ENCODE results near the gene GNL2.

Gene GNL2

GRCh38 chr1:37622131-37622530, 26.4 kb upstream of the GNL2 start:
- H3K36me3 Mint-ChIP-seq = no peaks in the 10 kb centered on the region
- no peak overlapping the region for H3K27ac Mint-ChIP-seq
- no peak overlapping the region for H3K4me3 Mint-ChIP-seq
- peaks cover 50% of the 10 kb centered on the region for H3K27me3 Mint-ChIP-seq
- no peaks in the 10 kb centered on the region for H3K9me3 Mint-ChIP-seq
- CTCF ChIA-PET = interaction anchor here (1.8 to 2.3 kb wide), 2 partner anchors 18 to 60 kb away, joined by 6 to 9 read pairs; no protein-coding TSS in a partner anchor
- H3K4me1 Mint-ChIP-seq = no peaks in the 10 kb centered on the region
- DNase-seq = no peak

GRCh38 chr1:37621326-37621870, 25.7 kb upstream of the GNL2 start:
- H3K9me3 Mint-ChIP-seq = no peaks in the 10 kb centered on the region
- no peak overlapping the region for H3K27ac Mint-ChIP-seq
- DNase-seq = no peak
- no peak overlapping the region for H3K4me3 Mint-ChIP-seq
- CTCF ChIA-PET = interaction anchor here (1.8 kb wide), 1 partner anchor 17 kb away, joined by 6 read pairs; no protein-coding TSS in a partner anchor
- H3K4me1 Mint-ChIP-seq = no peaks in the 10 kb centered on the region
- peaks cover 50% of the 10 kb centered on the region for H3K27me3 Mint-ChIP-seq
- H3K36me3 Mint-ChIP-seq = no peaks in the 10 kb centered on the region

GRCh38 chr1:37620707-37621106, 25.0 kb upstream of the GNL2 start:
- H3K27me3 Mint-ChIP-seq = peaks cover 50% of the 10 kb centered on the region
- no peaks in the 10 kb centered on the region for H3K36me3 Mint-ChIP-seq
- H3K27ac Mint-ChIP-seq = no peak overlapping the region
- no peak overlapping the region for H3K4me3 Mint-ChIP-seq
- no peaks in the 10 kb centered on the region for H3K4me1 Mint-ChIP-seq
- DNase-seq = no peak
- H3K9me3 Mint-ChIP-seq = no peaks in the 10 kb centered on the region
- CTCF ChIA-PET = no interaction called here

- Mint-ChIP-seq H3K36me3 (no peaks in the 10 kb centered on the region), H3K9me3 (no peaks in the 10 kb centered on the region), H3K27ac (no peak overlapping the region), H3K4me3 (no peak overlapping the region), H3K27me3 (peaks cover 77% of the 10 kb centered on the region), H3K4me1 (no peaks in the 10 kb centered on the region)
- DNase-seq = no peak
- CTCF ChIA-PET = no interaction called here
These were observed 20.6 kb upstream of the GNL2 start for GRCh38 chr1:37616330-37616729.

GRCh38 chr1:37614105-37614504, 18.4 kb upstream of the GNL2 start:
- Mint-ChIP-seq H3K4me1 (no peaks in the 10 kb centered on the region), H3K27ac (no peak overlapping the region), H3K9me3 (no peaks in the 10 kb centered on the region), H3K27me3 (peaks cover 76% of the 10 kb centered on the region), H3K4me3 (no peak overlapping the region), H3K36me3 (no peaks in the 10 kb centered on the region)
- CTCF ChIA-PET = no interaction called here
- no peak for DNase-seq

- no peaks in the 10 kb centered on the region for H3K36me3 Mint-ChIP-seq
- no peaks in the 10 kb centered on the region for H3K4me1 Mint-ChIP-seq
- H3K4me3 Mint-ChIP-seq = no peak overlapping the region
- H3K27me3 Mint-ChIP-seq = peaks cover 57% of the 10 kb centered on the region
- CTCF ChIA-PET = interaction anchor here (1.0 kb wide), 1 partner anchor 9 kb away, joined by 4 read pairs; no protein-coding TSS in a partner anchor
- no peak for DNase-seq
- H3K9me3 Mint-ChIP-seq = no peaks in the 10 kb centered on the region
- no peak overlapping the region for H3K27ac Mint-ChIP-seq
These were observed 16.4 kb upstream of the GNL2 start for GRCh38 chr1:37612186-37612585.

- Mint-ChIP-seq H3K36me3 (no peaks in the 10 kb centered on the region), H3K4me1 (no peaks in the 10 kb centered on the region), H3K27ac (no peak overlapping the region), H3K9me3 (no peaks in the 10 kb centered on the region), H3K4me3 (no peak overlapping the region), H3K27me3 (peaks cover 35% of the 10 kb centered on the region)
- CTCF ChIA-PET = no interaction called here
- no peak for DNase-seq
These were observed 14.3 kb upstream of the GNL2 start for GRCh38 chr1:37609994-37610393.

- Mint-ChIP-seq H3K27me3 (peaks cover 31% of the 10 kb centered on the region), H3K4me3 (no peak overlapping the region), H3K4me1 (no peaks in the 10 kb centered on the region), H3K36me3 (no peaks in the 10 kb centered on the region), H3K9me3 (no peaks in the 10 kb centered on the region), H3K27ac (no peak overlapping the region)
- CTCF ChIA-PET = interaction anchor here (0.9 kb wide), 1 partner anchor 25 kb away, joined by 3 read pairs; no protein-coding TSS in a partner anchor
- DNase-seq = no peak
These were observed 13.3 kb upstream of the GNL2 start for GRCh38 chr1:37609002-37609401.

- no peak overlapping the region for H3K27ac Mint-ChIP-seq
- H3K36me3 Mint-ChIP-seq = no peaks in the 10 kb centered on the region
- no peaks in the 10 kb centered on the region for H3K4me1 Mint-ChIP-seq
- peaks cover 25% of the 10 kb centered on the region for H3K27me3 Mint-ChIP-seq
- DNase-seq = no peak
- CTCF ChIA-PET = interaction anchor here (2.4 kb wide), 1 partner anchor 75 kb away, joined by 18 read pairs; no protein-coding TSS in a partner anchor
- H3K4me3 Mint-ChIP-seq = no peak overlapping the region
- no peaks in the 10 kb centered on the region for H3K9me3 Mint-ChIP-seq
These were observed 10.9 kb upstream of the GNL2 start for GRCh38 chr1:37606481-37607263.

- CTCF ChIA-PET = interaction anchor here (1.0 to 2.4 kb wide), 2 partner anchors 75 to 78 kb away, joined by 3 to 18 read pairs; no protein-coding TSS in a partner anchor
- Mint-ChIP-seq H3K27me3 (peaks cover 26% of the 10 kb centered on the region), H3K36me3 (no peaks in the 10 kb centered on the region), H3K4me1 (no peaks in the 10 kb centered on the region), H3K4me3 (no peak overlapping the region), H3K27ac (no peak overlapping the region), H3K9me3 (no peaks in the 10 kb centered on the region)
- DNase-seq = no peak
These were observed 10.2 kb upstream of the GNL2 start for GRCh38 chr1:37605806-37606474.

- peaks cover 31% of the 10 kb centered on the region for H3K27me3 Mint-ChIP-seq
- no peak overlapping the region for H3K27ac Mint-ChIP-seq
- no peak for DNase-seq
- H3K4me1 Mint-ChIP-seq = no peaks in the 10 kb centered on the region
- no peaks in the 10 kb centered on the region for H3K36me3 Mint-ChIP-seq
- H3K9me3 Mint-ChIP-seq = no peaks in the 10 kb centered on the region
- no peak overlapping the region for H3K4me3 Mint-ChIP-seq
- CTCF ChIA-PET = interaction anchor here (1.0 to 2.9 kb wide), 3 partner anchors 68 to 85 kb away, joined by 3 to 12 read pairs (median 3); a partner anchor contains a TSS
These were observed 9.4 kb upstream of the GNL2 start for GRCh38 chr1:37605061-37605650.

GRCh38 chr1:37602750-37603694, 7.3 kb upstream of the GNL2 start:
- H3K27ac Mint-ChIP-seq = no peak overlapping the region
- no peaks in the 10 kb centered on the region for H3K4me1 Mint-ChIP-seq
- H3K36me3 Mint-ChIP-seq = no peaks in the 10 kb centered on the region
- DNase-seq = peak; percentile 48
- no peaks in the 10 kb centered on the region for H3K9me3 Mint-ChIP-seq
- peaks cover 33% of the 10 kb centered on the region for H3K27me3 Mint-ChIP-seq
- CTCF ChIA-PET = interaction anchor here (0.5 to 5.4 kb wide), 24 partner anchors 9 to 659 kb away, joined by 3 to 52 read pairs (median 3); no protein-coding TSS in a partner anchor
- H3K4me3 Mint-ChIP-seq = no peak overlapping the region

- Mint-ChIP-seq H3K4me1 (peaks cover 3% of the 10 kb centered on the region), H3K27ac (no peak overlapping the region), H3K36me3 (no peaks in the 10 kb centered on the region), H3K9me3 (no peaks in the 10 kb centered on the region), H3K27me3 (peaks cover 33% of the 10 kb centered on the region), H3K4me3 (no peak overlapping the region)
- DNase-seq = no peak
- CTCF ChIA-PET = interaction anchor here (0.6 to 5.4 kb wide), 5 partner anchors 27 to 88 kb away, joined by 3 to 52 read pairs (median 3); no protein-coding TSS in a partner anchor
These were observed 5.7 kb upstream of the GNL2 start for GRCh38 chr1:37601441-37601840.

Data from activated naive CD4-positive, alpha-beta T cell treated with anti-CD3 and anti-CD28 coated beads, Interleukin-2, amount 10 ng/mL, durations not matched to agents 7 days and 5 days (primary cell).